Caco-2 (cell line): ENCODE data around the gene GNPTAB. TPM values are rescaled to one million over a fixed set of nuclear protein-coding genes. Genes with fewer than 3 reads are reported as not detected.

Experiments used
- BruUV-seq: library from RNA; stranded (reverse); fragments of 400-500 nt; replicated peaks from 2 replicates; lab custom pipeline; 2021; lab: Mats Ljungman, UMichigan
- CTCF ChIA-PET: fragments of 300-600 bp; sonication (Branson Sonifier 250); formaldehyde crosslinking; loops from one replicate; lab custom pipeline; 2022; ENCODE audit warnings: antibody characterized with exemption; lab: Charles Lee
- POLR2A ChIA-PET: fragments of 300-600 bp; sonication (Branson Sonifier 250); formaldehyde crosslinking; loops from one replicate; lab custom pipeline; 2022; ENCODE audit warnings: antibody characterized with exemption; lab: Charles Lee
- DNase-seq, 2 experiments: peaks; one replicate each; pipeline versions ENCODE4 v3.0.0 to v3.0.0-alpha.2; 2020 to 2022
- H3K27me3 ChIP-seq: replicated peaks from 2 replicates; pipeline ENCODE4 v1.6.0; 2011; ENCODE audit warnings: low read length; ENCODE audit not compliant: control insufficient read depth, insufficient read depth
- H3K36me3 ChIP-seq: 2 replicates; pipeline ENCODE4 v1.5.1; 2011; ENCODE audit warnings: low read length; ENCODE audit not compliant: control insufficient read depth, insufficient read depth
- H3K4me1 ChIP-seq: fragments of 250-450 bp; sonication (Bioruptor Pico); 2 replicates; pipeline ENCODE4 v1.5.1; 2020; ENCODE audit warnings: mild to moderate bottlenecking
- H3K4me3 ChIP-seq: 2 replicates; pipeline ENCODE4 v1.5.1; 2011; ENCODE audit warnings: low read depth, mild to moderate bottlenecking, control low read depth, low read length
- H3K9me3 ChIP-seq: fragments of 250-450 bp; sonication (Bioruptor Pico); 2 replicates; pipeline ENCODE4 v1.5.1; 2020; ENCODE audit warnings: mild to moderate bottlenecking, moderate library complexity
- H3K27ac Mint-ChIP-seq: one replicate; pipeline ENCODE4 v1.8.0; 2022; ENCODE audit warnings: mixed read lengths; ENCODE audit not compliant: unreplicated experiment
- H3K27me3 Mint-ChIP-seq: one replicate; pipeline ENCODE4 v1.8.0; 2022; ENCODE audit warnings: mixed read lengths; ENCODE audit not compliant: insufficient read depth, unreplicated experiment
- H3K36me3 Mint-ChIP-seq: one replicate; pipeline ENCODE4 v1.8.0; 2022; ENCODE audit warnings: mild to moderate bottlenecking, mixed read lengths; ENCODE audit not compliant: insufficient read depth, unreplicated experiment
- H3K4me1 Mint-ChIP-seq: one replicate; pipeline ENCODE4 v1.8.0; 2022; ENCODE audit warnings: low read depth, mixed read lengths; ENCODE audit not compliant: unreplicated experiment
- H3K4me3 Mint-ChIP-seq: one replicate; pipeline ENCODE4 v1.8.0; 2022; ENCODE audit warnings: mild to moderate bottlenecking, moderate library complexity, mixed read lengths; ENCODE audit not compliant: unreplicated experiment
- H3K9me3 Mint-ChIP-seq: one replicate; pipeline ENCODE4 v1.8.0; 2022; ENCODE audit warnings: mixed read lengths; ENCODE audit not compliant: unreplicated experiment
- intact Hi-C: fragments of 100-400 bp; cut with micrococcal nuclease; formaldehyde crosslinking; loops from one replicate; pipeline ENCODE4 v1.10.0; 2022; ENCODE audit not compliant: unreplicated experiment
- total RNA-seq: library from RNA; stranded (reverse); gene quantifications from 2 replicates; pipeline ENCODE4 v1.2.3, GENCODE V29; 2022
- TF ChIP-seq, protein P1 (sequence below), 2 experiments: fragments of 200-600 bp in 1 of 2; IDR thresholded peaks; 1 replicate in 1 of 2; 2 replicates in 1 of 2; pipeline versions ENCODE4 v1.5.1 to v1.8.0; 2011 to 2022; ENCODE audit warnings: antibody characterized with exemption in 1 of 2, control low read depth in 1 of 2, inconsistent platforms in 1 of 2, low read depth in 1 of 2, low read length in 1 of 2, mild to moderate bottlenecking in 1 of 2, moderate library complexity in 1 of 2; ENCODE audit not compliant: insufficient read depth in 1 of 2, severe bottlenecking in 1 of 2, unreplicated experiment in 1 of 2

Gene GNPTAB
- total RNA-seq, 1 experiment from 2014 or later = 39.1 TPM

- no peak overlapping the region for H3K27ac Mint-ChIP-seq
- Histone ChIP-seq H3K4me3 (no peak overlapping the region), H3K36me3 (no peaks in the 10 kb centered on the region), H3K27me3 (no peaks in the 10 kb centered on the region), H3K4me1 (no peaks in the 10 kb centered on the region; the same call in 1 of the 2 replicates), H3K9me3 (no peaks in the 10 kb centered on the region)
- H3K4me3 Mint-ChIP-seq = no peak overlapping the region
- no peaks in the 10 kb centered on the region for H3K9me3 Mint-ChIP-seq
- CTCF ChIA-PET = interaction anchor here (0.6 kb wide), 1 partner anchor 1741 kb away, joined by 3 read pairs; no protein-coding TSS in a partner anchor
- DNase-seq = no peak
- no peaks in the 10 kb centered on the region for H3K36me3 Mint-ChIP-seq
- intact Hi-C loops = no loop called here
- BruUV-seq = no TSS peak
- H3K27me3 Mint-ChIP-seq = no peaks in the 10 kb centered on the region
- TF ChIP-seq, protein P1, sequence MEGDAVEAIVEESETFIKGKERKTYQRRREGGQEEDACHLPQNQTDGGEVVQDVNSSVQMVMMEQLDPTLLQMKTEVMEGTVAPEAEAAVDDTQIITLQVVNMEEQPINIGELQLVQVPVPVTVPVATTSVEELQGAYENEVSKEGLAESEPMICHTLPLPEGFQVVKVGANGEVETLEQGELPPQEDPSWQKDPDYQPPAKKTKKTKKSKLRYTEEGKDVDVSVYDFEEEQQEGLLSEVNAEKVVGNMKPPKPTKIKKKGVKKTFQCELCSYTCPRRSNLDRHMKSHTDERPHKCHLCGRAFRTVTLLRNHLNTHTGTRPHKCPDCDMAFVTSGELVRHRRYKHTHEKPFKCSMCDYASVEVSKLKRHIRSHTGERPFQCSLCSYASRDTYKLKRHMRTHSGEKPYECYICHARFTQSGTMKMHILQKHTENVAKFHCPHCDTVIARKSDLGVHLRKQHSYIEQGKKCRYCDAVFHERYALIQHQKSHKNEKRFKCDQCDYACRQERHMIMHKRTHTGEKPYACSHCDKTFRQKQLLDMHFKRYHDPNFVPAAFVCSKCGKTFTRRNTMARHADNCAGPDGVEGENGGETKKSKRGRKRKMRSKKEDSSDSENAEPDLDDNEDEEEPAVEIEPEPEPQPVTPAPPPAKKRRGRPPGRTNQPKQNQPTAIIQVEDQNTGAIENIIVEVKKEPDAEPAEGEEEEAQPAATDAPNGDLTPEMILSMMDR (IDR thresholded peaks at IDR 0.05; ENCODE audit: insufficient read depth in 1 of 2, low read depth in 1 of 2, low read length in 1 of 2, severe bottlenecking in 1 of 2, unreplicated experiment in 1 of 2) = no peak
- POLR2A ChIA-PET = no interaction called here
- H3K4me1 Mint-ChIP-seq = no peaks in the 10 kb centered on the region
Measured at GRCh38 chr12:101845137-101845711, 14.5 kb upstream of the GNPTAB start.

DNA sequence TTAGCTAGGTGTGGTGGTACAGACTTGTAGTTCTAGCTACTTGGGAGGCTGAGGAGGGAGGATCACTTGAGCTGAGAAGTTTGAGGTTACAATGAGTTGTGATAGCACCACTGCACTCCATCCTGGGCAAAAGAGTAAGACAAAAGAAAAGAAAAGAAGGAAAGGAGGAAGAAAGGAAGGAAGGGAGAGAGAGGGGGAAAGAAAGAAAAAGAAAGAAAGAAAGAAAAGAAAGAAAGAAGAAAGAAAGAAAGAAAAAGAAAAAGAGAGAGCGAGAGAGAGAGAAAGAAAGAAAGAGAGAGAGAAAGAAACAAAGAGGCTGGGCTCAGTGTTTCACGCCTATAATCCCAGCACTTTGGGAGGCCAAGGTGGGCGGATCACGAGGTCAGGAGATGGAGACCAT, 10.3 kb upstream of the GNPTAB start:
- no peaks in the 10 kb centered on the region for H3K36me3 Mint-ChIP-seq
- Histone ChIP-seq H3K9me3 (no peaks in the 10 kb centered on the region), H3K4me3 (no peak overlapping the region), H3K36me3 (no peaks in the 10 kb centered on the region), H3K27me3 (no peaks in the 10 kb centered on the region), H3K4me1 (no peaks in the 10 kb centered on the region)
- no TSS peak for BruUV-seq
- H3K27me3 Mint-ChIP-seq = no peaks in the 10 kb centered on the region
- no peak overlapping the region for H3K27ac Mint-ChIP-seq
- ChIA-PET CTCF (interaction anchor here (0.7 to 1.3 kb wide), 2 partner anchors 67 to 81 kb away, joined by 3 read pairs; no protein-coding TSS in a partner anchor), POLR2A (no interaction called here)
- DNase-seq = no peak
- H3K4me3 Mint-ChIP-seq = no peak overlapping the region
- TF ChIP-seq, protein P1 (IDR thresholded peaks at IDR 0.05; ENCODE audit: insufficient read depth in 1 of 2, low read depth in 1 of 2, low read length in 1 of 2, severe bottlenecking in 1 of 2, unreplicated experiment in 1 of 2) = no peak
- no peaks in the 10 kb centered on the region for H3K9me3 Mint-ChIP-seq
- intact Hi-C loops = no loop called here
- no peaks in the 10 kb centered on the region for H3K4me1 Mint-ChIP-seq

- Mint-ChIP-seq H3K4me1 (no peaks in the 10 kb centered on the region), H3K27me3 (no peaks in the 10 kb centered on the region), H3K4me3 (no peak overlapping the region), H3K27ac (no peak overlapping the region), H3K9me3 (no peaks in the 10 kb centered on the region), H3K36me3 (no peaks in the 10 kb centered on the region)
- ChIA-PET CTCF (interaction anchor here (0.6 to 2.0 kb wide), 7 partner anchors 9 to 1314 kb away, joined by 3 to 17 read pairs (median 5); partner anchors contain the start of gene GNPTAB), POLR2A (no interaction called here)
- Histone ChIP-seq H3K4me1 (no peaks in the 10 kb centered on the region), H3K9me3 (no peaks in the 10 kb centered on the region), H3K36me3 (no peaks in the 10 kb centered on the region), H3K27me3 (no peaks in the 10 kb centered on the region), H3K4me3 (no peak overlapping the region)
- TF ChIP-seq, protein P1 (IDR thresholded peaks at IDR 0.05; ENCODE audit: insufficient read depth in 1 of 2, low read depth in 1 of 2, low read length in 1 of 2, severe bottlenecking in 1 of 2, unreplicated experiment in 1 of 2) = peak; percentile 78 to 90
- peak; percentile 59 to 78 for DNase-seq
- BruUV-seq = no TSS peak
- intact Hi-C loops = loop anchor here (1.0 to 2.0 kb wide), 5 partner anchors 47 to 425 kb away; no protein-coding TSS in a partner anchor
Measured at GRCh38 chr12:101839324-101840283, 8.8 kb upstream of the GNPTAB start.
